H1 (cell line): ENCODE results near the gene NONO. TPM values are rescaled to one million over a fixed set of nuclear protein-coding genes. Genes with fewer than 3 reads are reported as not detected.
A peak's percentile ranks its signal among the peaks of the same experiment; 100 is the strongest.

Source experiments
- CTCF ChIA-PET: fragments of 300-600 bp; sonication (Branson Sonifier 250); formaldehyde crosslinking; loops from one replicate; lab custom pipeline; 2021; ENCODE audit not compliant: partially characterized antibody; lab: Charles Lee
- POLR2A ChIA-PET: fragments of 300-600 bp; sonication (Branson Sonifier 250); formaldehyde crosslinking; loops from one replicate; lab custom pipeline; 2021; ENCODE audit warnings: inconsistent platforms; ENCODE audit not compliant: partially characterized antibody; lab: Charles Lee
- DNase-seq, 2 experiments: peaks; one replicate each; pipeline versions ENCODE4 v3.0.0 to v3.0.0-alpha.2; 2010 to 2022; ENCODE audit warnings: low spot score in 2 of 2, low read depth in 1 of 2, mixed read lengths in 1 of 2
- FAIRE-seq: peaks from 2 replicates; lab custom pipeline; 2011; peaks lifted over from hg19 to GRCh38; lab: Jason Lieb, UNC
- H2AFZ ChIP-seq: 2 replicates; pipeline ENCODE4 v1.8.1; 2012; ENCODE audit warnings: low read length, inconsistent platforms
- H2AK5ac ChIP-seq: 2 replicates; pipeline ENCODE4 v1.6.1; 2013; ENCODE audit warnings: low read depth, low read length
- H2BK120ac ChIP-seq: replicated peaks from 2 replicates; pipeline ENCODE3; 2013; ENCODE audit warnings: low read depth, low read length, inconsistent platforms
- H2BK12ac ChIP-seq: 2 replicates; pipeline ENCODE4 v1.6.1; 2013; ENCODE audit warnings: low read depth, low read length
- H2BK15ac ChIP-seq: 2 replicates; pipeline ENCODE4 v1.6.1; 2013; ENCODE audit warnings: low read length
- H2BK20ac ChIP-seq: 2 replicates; pipeline ENCODE4 v1.6.1; 2013; ENCODE audit warnings: low read length
- H2BK5ac ChIP-seq: 2 replicates; pipeline ENCODE4 v1.6.1; 2013; ENCODE audit warnings: low read depth, low read length
- H3K14ac ChIP-seq: 2 replicates; pipeline ENCODE4 v1.6.1; 2013; ENCODE audit warnings: inconsistent platforms; ENCODE audit not compliant: insufficient read length
- H3K18ac ChIP-seq: 2 replicates; pipeline ENCODE4 v1.6.1; 2013; ENCODE audit warnings: low read length; ENCODE audit errors: extremely low read depth
- H3K23ac ChIP-seq: 2 replicates; pipeline ENCODE4 v1.6.1; 2013; ENCODE audit warnings: inconsistent platforms; ENCODE audit not compliant: insufficient read length
- H3K23me2 ChIP-seq: 2 replicates; pipeline ENCODE4 v1.6.1; 2013; ENCODE audit warnings: low read depth, low read length
- H3K27ac ChIP-seq: 2 replicates; pipeline ENCODE4 v1.6.1; 2011; ENCODE audit warnings: low read depth, low read length, inconsistent platforms
- H3K27me3 ChIP-seq, 4 experiments: replicated peaks in 1 of 4; 1 replicate in 1 of 4; 2 replicates in 3 of 4; pipeline versions ENCODE4 v1.6.1 to v1.8.1; 2011 to 2013; ENCODE audit warnings: low read length in 3 of 4, mild to moderate bottlenecking in 3 of 4, inconsistent platforms in 2 of 4, mixed read lengths in 2 of 4, moderate library complexity in 1 of 4; ENCODE audit not compliant: control insufficient read depth in 3 of 4, insufficient read depth in 3 of 4; ENCODE audit errors: extremely low read depth in 1 of 4
- H3K36me3 ChIP-seq, 4 experiments: 2 replicates each; pipeline versions ENCODE4 v1.6.1 to v1.8.1; 2011 to 2013; ENCODE audit warnings: mild to moderate bottlenecking in 4 of 4, low read length in 3 of 4, moderate library complexity in 2 of 4, control low read depth in 1 of 4, inconsistent platforms in 1 of 4; ENCODE audit not compliant: insufficient read depth in 4 of 4, control insufficient read depth in 2 of 4
- H3K4ac ChIP-seq: replicated peaks from 2 replicates; pipeline ENCODE3; 2013; ENCODE audit warnings: low read length, low read depth, mixed read lengths, inconsistent platforms; ENCODE audit not compliant: insufficient read length
- H3K4me1 ChIP-seq, 4 experiments: replicated peaks in 1 of 4; 1 replicate in 1 of 4; 2 replicates in 3 of 4; pipeline versions ENCODE4 v1.6.1 to v1.8.1; 2011 to 2013; ENCODE audit warnings: low read length in 3 of 4, inconsistent platforms in 2 of 4, mixed read lengths in 1 of 4; ENCODE audit not compliant: insufficient read depth in 4 of 4, control insufficient read depth in 3 of 4
- H3K4me2 ChIP-seq, 2 experiments: 2 replicates each; pipeline versions ENCODE4 v1.6.1 to v1.8.1; 2011 to 2013; ENCODE audit warnings: low read depth in 2 of 2, low read length in 2 of 2, control low read depth in 1 of 2, inconsistent platforms in 1 of 2, mild to moderate bottlenecking in 1 of 2; ENCODE audit not compliant: insufficient read depth in 1 of 2
- H3K4me3 ChIP-seq, 4 experiments: fragments of 200-600, 300-600 bp in 1 of 4; sonication (generic), shearing (Covaris generic), sonication (Bioruptor Twin) in 1 of 4; 2 replicates each; pipeline versions ENCODE4 v1.5.1 to v1.8.1; 2011 to 2016; ENCODE audit warnings: low read length in 4 of 4, low read depth in 3 of 4, control low read depth in 2 of 4, inconsistent platforms in 2 of 4, mild to moderate bottlenecking in 2 of 4, mixed read lengths in 1 of 4, moderate library complexity in 1 of 4; ENCODE audit not compliant: insufficient read depth in 2 of 4; ENCODE audit errors: extremely low read depth in 1 of 4
- H3K56ac ChIP-seq: replicated peaks from 2 replicates; pipeline ENCODE3; 2013; ENCODE audit warnings: low read depth, mild to moderate bottlenecking, mixed read lengths, low read length, inconsistent platforms; ENCODE audit not compliant: insufficient read length
- H3K79me1 ChIP-seq: 2 replicates; pipeline ENCODE4 v1.6.1; 2013; ENCODE audit warnings: low read depth, low read length, control low read depth
- H3K79me2 ChIP-seq, 2 experiments: 2 replicates each; pipeline versions ENCODE4 v1.6.1 to v1.8.1; 2012 to 2013; ENCODE audit warnings: low read length in 2 of 2, mild to moderate bottlenecking in 2 of 2, inconsistent platforms in 1 of 2; ENCODE audit not compliant: insufficient read depth in 2 of 2, control insufficient read depth in 1 of 2
- H3K9ac ChIP-seq, 4 experiments: replicated peaks in 1 of 4; 1 replicate in 1 of 4; 2 replicates in 3 of 4; pipeline versions ENCODE4 v1.6.1 to v1.8.1; 2011 to 2013; ENCODE audit warnings: low read depth in 3 of 4, low read length in 3 of 4, control low read depth in 2 of 4, mild to moderate bottlenecking in 2 of 4, moderate library complexity in 2 of 4, inconsistent platforms in 1 of 4; ENCODE audit errors: extremely low read depth in 1 of 4
- H3K9me3 ChIP-seq, 2 experiments: 2 replicates each; pipeline versions ENCODE4 v1.6.1 to v1.8.1; 2012 to 2013; ENCODE audit warnings: mild to moderate bottlenecking in 2 of 2, moderate library complexity in 2 of 2, control low read depth in 1 of 2, inconsistent platforms in 1 of 2, low read depth in 1 of 2, low read length in 1 of 2, mixed read lengths in 1 of 2; ENCODE audit not compliant: insufficient read depth in 2 of 2
- H4K20me1 ChIP-seq, 2 experiments: replicated peaks in 1 of 2; 2 replicates each; pipeline versions ENCODE3 to v1.8.1; 2011 to 2013; ENCODE audit warnings: inconsistent platforms in 2 of 2, low read length in 2 of 2, mild to moderate bottlenecking in 1 of 2; ENCODE audit not compliant: insufficient read depth in 2 of 2, control insufficient read depth in 1 of 2
- H4K5ac ChIP-seq: 2 replicates; pipeline ENCODE4 v1.6.1; 2013; ENCODE audit warnings: low read length, low read depth, mixed read lengths, inconsistent platforms; ENCODE audit not compliant: insufficient read length
- H4K8ac ChIP-seq: 2 replicates; pipeline ENCODE4 v1.8.0; 2013; ENCODE audit warnings: mild to moderate bottlenecking, moderate library complexity, low read length, inconsistent platforms; ENCODE audit not compliant: insufficient read depth; ENCODE audit errors: extremely low read depth
- H4K91ac ChIP-seq: replicated peaks from 2 replicates; pipeline ENCODE3; 2013; ENCODE audit warnings: low read length, mixed read lengths, inconsistent platforms; ENCODE audit not compliant: insufficient read length
- WGBS, 2 experiments: shearing (Covaris generic) in 1 of 2; methylation state at CpG; one replicate each; pipeline versions ENCODE4 v1.1.6 to v1.1.7; 2013 to 2015; ENCODE audit warnings: low lambda C conversion rate in 2 of 2, mixed read lengths in 2 of 2, inconsistent platforms in 1 of 2, low coverage in 1 of 2, missing lambda C conversion rate in 1 of 2; ENCODE audit not compliant: insufficient replicate concordance in 2 of 2, insufficient coverage in 1 of 2, insufficient read length in 1 of 2; ENCODE audit errors: extremely low coverage in 1 of 2, missing lambda C conversion rate in 1 of 2; 5-methylcytosine and 5-hydroxymethylcytosine counted together
- polyA plus RNA-seq, 7 experiments: library from polyadenylated mRNA; depleted of rRNA in 3 of 7; stranded (reverse) in 5 of 7; unstranded in 2 of 7; fragments of >200 nt in 5 of 7; fragments of 200-250 nt in 2 of 7; gene quantifications; 1 replicate in 5 of 7; 2 replicates in 1 of 7; 4 replicates in 1 of 7; pipeline versions ENCODE4 v1.2.1 to v1.2.3, GENCODE V29; 2011 to 2013; ENCODE audit warnings: missing spikeins in 2 of 7, mixed read lengths in 2 of 7
- total RNA-seq: library from RNA; stranded (reverse); fragmentation: NEBNext Ultra II Directional; extraction: Animal tissue kit (Norgen Biotek cat#: 25700); gene quantifications from 2 replicates; pipeline ENCODE4 v1.2.1, GENCODE V29; 2021
- TF ChIP-seq, protein P1 (sequence below): fragments of 300-600 bp; sonication (generic); IDR thresholded peaks from 2 replicates; pipeline ENCODE4 v1.7.1; 2012; ENCODE audit warnings: low read length, moderate library complexity, mild to moderate bottlenecking, inconsistent platforms; ENCODE audit not compliant: insufficient replicate concordance

NONO gene
- total and polyA plus RNA-seq, 2 of the 8 experiments (the other 6 are each of a cell fraction or from before 2014, with no cell fraction given) = 641 to 728 TPM

- Histone ChIP-seq H4K20me1 (no peaks in the 10 kb centered on the region), H4K8ac (no peak overlapping the region), H3K79me2 (no peaks in the 10 kb centered on the region), H2AK5ac (no peak overlapping the region), H3K36me3 (no peaks in the 10 kb centered on the region), H3K4me1 (no peaks in the 10 kb centered on the region), H4K5ac (no peak overlapping the region), H3K23ac (no peak overlapping the region), H3K23me2 (no peaks in the 10 kb centered on the region), H2BK15ac (no peak overlapping the region), H3K27me3 (no peaks in the 10 kb centered on the region), H2BK12ac (no peak overlapping the region), H3K27ac (no peak overlapping the region), H2BK120ac (no peak overlapping the region), H3K4me2 (no peak overlapping the region), H3K56ac (no peak overlapping the region), H2AFZ (no peak overlapping the region), H4K91ac (no peak overlapping the region), H3K9me3 (no peaks in the 10 kb centered on the region), H3K79me1 (no peaks in the 10 kb centered on the region), H2BK20ac (no peak overlapping the region), H3K4me3 (no peak overlapping the region), H3K9ac (no peak overlapping the region), H3K4ac (no peak overlapping the region), H3K14ac (no peak overlapping the region), H3K18ac (no peak overlapping the region), H2BK5ac (no peak overlapping the region)
- no peak for DNase-seq
- ChIA-PET POLR2A (no interaction called here), CTCF (no interaction called here)
- 80% methylated on average over 1 of the region's 1 CpG; no CpG with 5 or more reads in 1 of the 2 experiments for WGBS, 2 experiments
- FAIRE-seq = peak; percentile 89
- TF ChIP-seq, protein P1, sequence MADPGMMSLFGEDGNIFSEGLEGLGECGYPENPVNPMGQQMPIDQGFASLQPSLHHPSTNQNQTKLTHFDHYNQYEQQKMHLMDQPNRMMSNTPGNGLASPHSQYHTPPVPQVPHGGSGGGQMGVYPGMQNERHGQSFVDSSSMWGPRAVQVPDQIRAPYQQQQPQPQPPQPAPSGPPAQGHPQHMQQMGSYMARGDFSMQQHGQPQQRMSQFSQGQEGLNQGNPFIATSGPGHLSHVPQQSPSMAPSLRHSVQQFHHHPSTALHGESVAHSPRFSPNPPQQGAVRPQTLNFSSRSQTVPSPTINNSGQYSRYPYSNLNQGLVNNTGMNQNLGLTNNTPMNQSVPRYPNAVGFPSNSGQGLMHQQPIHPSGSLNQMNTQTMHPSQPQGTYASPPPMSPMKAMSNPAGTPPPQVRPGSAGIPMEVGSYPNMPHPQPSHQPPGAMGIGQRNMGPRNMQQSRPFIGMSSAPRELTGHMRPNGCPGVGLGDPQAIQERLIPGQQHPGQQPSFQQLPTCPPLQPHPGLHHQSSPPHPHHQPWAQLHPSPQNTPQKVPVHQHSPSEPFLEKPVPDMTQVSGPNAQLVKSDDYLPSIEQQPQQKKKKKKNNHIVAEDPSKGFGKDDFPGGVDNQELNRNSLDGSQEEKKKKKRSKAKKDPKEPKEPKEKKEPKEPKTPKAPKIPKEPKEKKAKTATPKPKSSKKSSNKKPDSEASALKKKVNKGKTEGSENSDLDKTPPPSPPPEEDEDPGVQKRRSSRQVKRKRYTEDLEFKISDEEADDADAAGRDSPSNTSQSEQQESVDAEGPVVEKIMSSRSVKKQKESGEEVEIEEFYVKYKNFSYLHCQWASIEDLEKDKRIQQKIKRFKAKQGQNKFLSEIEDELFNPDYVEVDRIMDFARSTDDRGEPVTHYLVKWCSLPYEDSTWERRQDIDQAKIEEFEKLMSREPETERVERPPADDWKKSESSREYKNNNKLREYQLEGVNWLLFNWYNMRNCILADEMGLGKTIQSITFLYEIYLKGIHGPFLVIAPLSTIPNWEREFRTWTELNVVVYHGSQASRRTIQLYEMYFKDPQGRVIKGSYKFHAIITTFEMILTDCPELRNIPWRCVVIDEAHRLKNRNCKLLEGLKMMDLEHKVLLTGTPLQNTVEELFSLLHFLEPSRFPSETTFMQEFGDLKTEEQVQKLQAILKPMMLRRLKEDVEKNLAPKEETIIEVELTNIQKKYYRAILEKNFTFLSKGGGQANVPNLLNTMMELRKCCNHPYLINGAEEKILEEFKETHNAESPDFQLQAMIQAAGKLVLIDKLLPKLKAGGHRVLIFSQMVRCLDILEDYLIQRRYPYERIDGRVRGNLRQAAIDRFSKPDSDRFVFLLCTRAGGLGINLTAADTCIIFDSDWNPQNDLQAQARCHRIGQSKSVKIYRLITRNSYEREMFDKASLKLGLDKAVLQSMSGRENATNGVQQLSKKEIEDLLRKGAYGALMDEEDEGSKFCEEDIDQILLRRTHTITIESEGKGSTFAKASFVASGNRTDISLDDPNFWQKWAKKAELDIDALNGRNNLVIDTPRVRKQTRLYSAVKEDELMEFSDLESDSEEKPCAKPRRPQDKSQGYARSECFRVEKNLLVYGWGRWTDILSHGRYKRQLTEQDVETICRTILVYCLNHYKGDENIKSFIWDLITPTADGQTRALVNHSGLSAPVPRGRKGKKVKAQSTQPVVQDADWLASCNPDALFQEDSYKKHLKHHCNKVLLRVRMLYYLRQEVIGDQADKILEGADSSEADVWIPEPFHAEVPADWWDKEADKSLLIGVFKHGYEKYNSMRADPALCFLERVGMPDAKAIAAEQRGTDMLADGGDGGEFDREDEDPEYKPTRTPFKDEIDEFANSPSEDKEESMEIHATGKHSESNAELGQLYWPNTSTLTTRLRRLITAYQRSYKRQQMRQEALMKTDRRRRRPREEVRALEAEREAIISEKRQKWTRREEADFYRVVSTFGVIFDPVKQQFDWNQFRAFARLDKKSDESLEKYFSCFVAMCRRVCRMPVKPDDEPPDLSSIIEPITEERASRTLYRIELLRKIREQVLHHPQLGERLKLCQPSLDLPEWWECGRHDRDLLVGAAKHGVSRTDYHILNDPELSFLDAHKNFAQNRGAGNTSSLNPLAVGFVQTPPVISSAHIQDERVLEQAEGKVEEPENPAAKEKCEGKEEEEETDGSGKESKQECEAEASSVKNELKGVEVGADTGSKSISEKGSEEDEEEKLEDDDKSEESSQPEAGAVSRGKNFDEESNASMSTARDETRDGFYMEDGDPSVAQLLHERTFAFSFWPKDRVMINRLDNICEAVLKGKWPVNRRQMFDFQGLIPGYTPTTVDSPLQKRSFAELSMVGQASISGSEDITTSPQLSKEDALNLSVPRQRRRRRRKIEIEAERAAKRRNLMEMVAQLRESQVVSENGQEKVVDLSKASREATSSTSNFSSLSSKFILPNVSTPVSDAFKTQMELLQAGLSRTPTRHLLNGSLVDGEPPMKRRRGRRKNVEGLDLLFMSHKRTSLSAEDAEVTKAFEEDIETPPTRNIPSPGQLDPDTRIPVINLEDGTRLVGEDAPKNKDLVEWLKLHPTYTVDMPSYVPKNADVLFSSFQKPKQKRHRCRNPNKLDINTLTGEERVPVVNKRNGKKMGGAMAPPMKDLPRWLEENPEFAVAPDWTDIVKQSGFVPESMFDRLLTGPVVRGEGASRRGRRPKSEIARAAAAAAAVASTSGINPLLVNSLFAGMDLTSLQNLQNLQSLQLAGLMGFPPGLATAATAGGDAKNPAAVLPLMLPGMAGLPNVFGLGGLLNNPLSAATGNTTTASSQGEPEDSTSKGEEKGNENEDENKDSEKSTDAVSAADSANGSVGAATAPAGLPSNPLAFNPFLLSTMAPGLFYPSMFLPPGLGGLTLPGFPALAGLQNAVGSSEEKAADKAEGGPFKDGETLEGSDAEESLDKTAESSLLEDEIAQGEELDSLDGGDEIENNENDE = no peak
Observed at GRCh38 chrX:71321731-71322130, 38.3 kb downstream of the NONO start.
